ENCODE data around the gene DCAF11.

DNA sequence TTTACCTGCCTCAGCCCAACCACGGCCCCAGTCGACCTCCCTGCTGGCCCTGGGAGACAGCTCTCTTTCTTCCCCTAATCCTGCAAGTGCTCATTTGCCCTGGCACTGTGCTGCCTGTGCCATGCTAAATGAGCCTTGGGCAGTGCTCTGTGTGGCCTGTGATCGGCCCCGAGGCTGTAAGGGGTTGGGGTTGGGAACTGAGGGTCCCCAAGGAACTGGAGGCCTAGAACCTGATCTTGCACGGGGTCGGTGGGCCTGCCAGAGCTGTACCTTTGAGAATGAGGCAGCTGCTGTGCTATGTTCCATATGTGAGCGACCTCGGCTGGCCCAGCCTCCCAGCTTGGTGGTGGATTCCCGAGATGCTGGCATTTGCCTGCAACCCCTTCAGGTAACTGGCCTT, 35.5 kb downstream of the DCAF11 start:
- TF ChIP-seq ZNF274 (IDR thresholded peaks at IDR 0.05; ENCODE audit: low read length), result no peak
- no peak for TF ChIP-seq ZNF274 (tag by site-specific recombination; IDR thresholded peaks at IDR 0.05; ENCODE audit: borderline replicate concordance)
- no peak for TF ChIP-seq ZNF701 (tag by site-specific recombination; IDR thresholded peaks at IDR 0.05)
- TF ChIP-seq, protein P1, sequence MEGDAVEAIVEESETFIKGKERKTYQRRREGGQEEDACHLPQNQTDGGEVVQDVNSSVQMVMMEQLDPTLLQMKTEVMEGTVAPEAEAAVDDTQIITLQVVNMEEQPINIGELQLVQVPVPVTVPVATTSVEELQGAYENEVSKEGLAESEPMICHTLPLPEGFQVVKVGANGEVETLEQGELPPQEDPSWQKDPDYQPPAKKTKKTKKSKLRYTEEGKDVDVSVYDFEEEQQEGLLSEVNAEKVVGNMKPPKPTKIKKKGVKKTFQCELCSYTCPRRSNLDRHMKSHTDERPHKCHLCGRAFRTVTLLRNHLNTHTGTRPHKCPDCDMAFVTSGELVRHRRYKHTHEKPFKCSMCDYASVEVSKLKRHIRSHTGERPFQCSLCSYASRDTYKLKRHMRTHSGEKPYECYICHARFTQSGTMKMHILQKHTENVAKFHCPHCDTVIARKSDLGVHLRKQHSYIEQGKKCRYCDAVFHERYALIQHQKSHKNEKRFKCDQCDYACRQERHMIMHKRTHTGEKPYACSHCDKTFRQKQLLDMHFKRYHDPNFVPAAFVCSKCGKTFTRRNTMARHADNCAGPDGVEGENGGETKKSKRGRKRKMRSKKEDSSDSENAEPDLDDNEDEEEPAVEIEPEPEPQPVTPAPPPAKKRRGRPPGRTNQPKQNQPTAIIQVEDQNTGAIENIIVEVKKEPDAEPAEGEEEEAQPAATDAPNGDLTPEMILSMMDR (tag by site-specific recombination; IDR thresholded peaks at IDR 0.05), result no peak
- TF ChIP-seq ZNF24 (tag by site-specific recombination; IDR thresholded peaks at IDR 0.05), result no peak
- TF ChIP-seq, protein P2, sequence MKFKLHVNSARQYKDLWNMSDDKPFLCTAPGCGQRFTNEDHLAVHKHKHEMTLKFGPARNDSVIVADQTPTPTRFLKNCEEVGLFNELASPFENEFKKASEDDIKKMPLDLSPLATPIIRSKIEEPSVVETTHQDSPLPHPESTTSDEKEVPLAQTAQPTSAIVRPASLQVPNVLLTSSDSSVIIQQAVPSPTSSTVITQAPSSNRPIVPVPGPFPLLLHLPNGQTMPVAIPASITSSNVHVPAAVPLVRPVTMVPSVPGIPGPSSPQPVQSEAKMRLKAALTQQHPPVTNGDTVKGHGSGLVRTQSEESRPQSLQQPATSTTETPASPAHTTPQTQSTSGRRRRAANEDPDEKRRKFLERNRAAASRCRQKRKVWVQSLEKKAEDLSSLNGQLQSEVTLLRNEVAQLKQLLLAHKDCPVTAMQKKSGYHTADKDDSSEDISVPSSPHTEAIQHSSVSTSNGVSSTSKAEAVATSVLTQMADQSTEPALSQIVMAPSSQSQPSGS (tag by site-specific recombination; IDR thresholded peaks at IDR 0.05; ENCODE audit: low read depth), result no peak
- TF ChIP-seq SETDB1 (IDR thresholded peaks at IDR 0.05; ENCODE audit: insufficient read length, low read length), result no peak
- TF ChIP-seq, protein P3, sequence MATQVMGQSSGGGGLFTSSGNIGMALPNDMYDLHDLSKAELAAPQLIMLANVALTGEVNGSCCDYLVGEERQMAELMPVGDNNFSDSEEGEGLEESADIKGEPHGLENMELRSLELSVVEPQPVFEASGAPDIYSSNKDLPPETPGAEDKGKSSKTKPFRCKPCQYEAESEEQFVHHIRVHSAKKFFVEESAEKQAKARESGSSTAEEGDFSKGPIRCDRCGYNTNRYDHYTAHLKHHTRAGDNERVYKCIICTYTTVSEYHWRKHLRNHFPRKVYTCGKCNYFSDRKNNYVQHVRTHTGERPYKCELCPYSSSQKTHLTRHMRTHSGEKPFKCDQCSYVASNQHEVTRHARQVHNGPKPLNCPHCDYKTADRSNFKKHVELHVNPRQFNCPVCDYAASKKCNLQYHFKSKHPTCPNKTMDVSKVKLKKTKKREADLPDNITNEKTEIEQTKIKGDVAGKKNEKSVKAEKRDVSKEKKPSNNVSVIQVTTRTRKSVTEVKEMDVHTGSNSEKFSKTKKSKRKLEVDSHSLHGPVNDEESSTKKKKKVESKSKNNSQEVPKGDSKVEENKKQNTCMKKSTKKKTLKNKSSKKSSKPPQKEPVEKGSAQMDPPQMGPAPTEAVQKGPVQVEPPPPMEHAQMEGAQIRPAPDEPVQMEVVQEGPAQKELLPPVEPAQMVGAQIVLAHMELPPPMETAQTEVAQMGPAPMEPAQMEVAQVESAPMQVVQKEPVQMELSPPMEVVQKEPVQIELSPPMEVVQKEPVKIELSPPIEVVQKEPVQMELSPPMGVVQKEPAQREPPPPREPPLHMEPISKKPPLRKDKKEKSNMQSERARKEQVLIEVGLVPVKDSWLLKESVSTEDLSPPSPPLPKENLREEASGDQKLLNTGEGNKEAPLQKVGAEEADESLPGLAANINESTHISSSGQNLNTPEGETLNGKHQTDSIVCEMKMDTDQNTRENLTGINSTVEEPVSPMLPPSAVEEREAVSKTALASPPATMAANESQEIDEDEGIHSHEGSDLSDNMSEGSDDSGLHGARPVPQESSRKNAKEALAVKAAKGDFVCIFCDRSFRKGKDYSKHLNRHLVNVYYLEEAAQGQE (tag by site-specific recombination; IDR thresholded peaks at IDR 0.05), result no peak
- no peak for TF ChIP-seq ZNF114 (tag by site-specific recombination; IDR thresholded peaks at IDR 0.05)
- no peak for TF ChIP-seq ZNF416 (tag by site-specific recombination; IDR thresholded peaks at IDR 0.05)
